ENCODE measurements around the gene MAML3.

The MAML3 gene

GRCh38 chr4:139728146-139728545 lies 425.8 kb downstream of the MAML3 start:
- Histone ChIP-seq H3K27me3 (ENCODE audit: insufficient read depth, poor library complexity, severe bottlenecking) (no peaks in the 10 kb centered on the region), H3K27ac (replicated peaks) (no peak overlapping the region), H3K4me3 (replicated peaks; ENCODE audit: insufficient read depth, low read length) (no peak overlapping the region)
- DNase-seq (ENCODE audit: low read depth in 1 of 2, low spot score in 1 of 2) = no peak
- no peak for TF ChIP-seq POLR2AphosphoS5 (IDR thresholded peaks at IDR 0.05; ENCODE audit: low read depth)
- TF ChIP-seq CTCF (IDR thresholded peaks at IDR 0.05; ENCODE audit: insufficient read depth, low read length) = no peak
- no peak for TF ChIP-seq SPI1 (IDR thresholded peaks at IDR 0.05; ENCODE audit: borderline replicate concordance, low read depth)
- no peak for TF ChIP-seq REST (IDR thresholded peaks at IDR 0.05; ENCODE audit: insufficient replicate concordance, low read depth)
- TF ChIP-seq GABPA (IDR thresholded peaks at IDR 0.05; ENCODE audit: low read depth) = no peak

- TF ChIP-seq REST (IDR thresholded peaks at IDR 0.05; ENCODE audit: insufficient replicate concordance, low read depth) = no peak
- TF ChIP-seq GABPA (IDR thresholded peaks at IDR 0.05; ENCODE audit: low read depth) = no peak
- TF ChIP-seq CTCF (IDR thresholded peaks at IDR 0.05; ENCODE audit: insufficient read depth, low read length) = no peak
- TF ChIP-seq POLR2AphosphoS5 (IDR thresholded peaks at IDR 0.05; ENCODE audit: low read depth) = no peak
- no peak for TF ChIP-seq SPI1 (IDR thresholded peaks at IDR 0.05; ENCODE audit: borderline replicate concordance, low read depth)
- no peak overlapping the region for H3K27ac ChIP-seq (replicated peaks)
- no peak for DNase-seq (ENCODE audit: low read depth in 1 of 2, low spot score in 1 of 2)
- no peaks in the 10 kb centered on the region for H3K27me3 ChIP-seq (ENCODE audit: insufficient read depth, poor library complexity, severe bottlenecking)
- H3K4me3 ChIP-seq (replicated peaks; ENCODE audit: insufficient read depth, low read length) = no peak overlapping the region
These were observed 427.4 kb downstream of the MAML3 start for GRCh38 chr4:139726615-139727014.

- no peak overlapping the region for H3K4me3 ChIP-seq (replicated peaks; ENCODE audit: insufficient read depth, low read length)
- no peak for DNase-seq (ENCODE audit: low read depth in 1 of 2, low spot score in 1 of 2)
- no peak for TF ChIP-seq REST (IDR thresholded peaks at IDR 0.05; ENCODE audit: insufficient replicate concordance, low read depth)
- TF ChIP-seq POLR2AphosphoS5 (IDR thresholded peaks at IDR 0.05; ENCODE audit: low read depth) = no peak
- no peak for TF ChIP-seq GABPA (IDR thresholded peaks at IDR 0.05; ENCODE audit: low read depth)
- no peak for TF ChIP-seq SPI1 (IDR thresholded peaks at IDR 0.05; ENCODE audit: borderline replicate concordance, low read depth)
- TF ChIP-seq CTCF (IDR thresholded peaks at IDR 0.05; ENCODE audit: insufficient read depth, low read length) = no peak
- H3K27me3 ChIP-seq (ENCODE audit: insufficient read depth, poor library complexity, severe bottlenecking) = no peaks in the 10 kb centered on the region
- no peak overlapping the region for H3K27ac ChIP-seq (replicated peaks)
These were observed 428.7 kb downstream of the MAML3 start for GRCh38 chr4:139725236-139725635.

Data from HL-60 (cell line).